Activated B cell treated with CpG ODN at 0.5 μM for 24 hours (primary cell): ENCODE data around the gene GTF3C4. TPM values are rescaled to one million over a fixed set of nuclear protein-coding genes. Genes with fewer than 3 reads are reported as not detected.

ENCODE experiments used
- ATAC-seq: fragments of 200-7000 bp; cut with Tn5 transposase; one replicate; pipeline ENCODE4 v1.10.0; 2021; ENCODE audit warnings: low read depth, mild to moderate bottlenecking, moderate library complexity
- CTCF ChIA-PET: fragments of 350-600 bp; sonication (Branson Sonifier 250); formaldehyde crosslinking; loops from one replicate; lab custom pipeline; 2021; ENCODE audit warnings: antibody characterized with exemption; lab: Charles Lee
- POLR2A ChIA-PET: fragments of 350-600 bp; sonication (Branson Sonifier 250); formaldehyde crosslinking; loops from one replicate; lab custom pipeline; 2021; ENCODE audit warnings: antibody characterized with exemption; lab: Charles Lee
- DNase-seq: peaks from one replicate; pipeline ENCODE4 v3.0.0; 2022
- H3K27ac Mint-ChIP-seq: one replicate; pipeline ENCODE4 v1.8.0; 2020; ENCODE audit warnings: mixed read lengths
- H3K27me3 Mint-ChIP-seq: one replicate; pipeline ENCODE4 v1.8.0; 2021; ENCODE audit warnings: mixed read lengths
- H3K36me3 Mint-ChIP-seq: one replicate; pipeline ENCODE4 v1.8.0; 2021; ENCODE audit warnings: low read depth, mixed read lengths
- H3K4me1 Mint-ChIP-seq: one replicate; pipeline ENCODE4 v1.8.0; 2021; ENCODE audit warnings: mixed read lengths
- H3K4me3 Mint-ChIP-seq: one replicate; pipeline ENCODE4 v1.8.0; 2020; ENCODE audit warnings: mild to moderate bottlenecking, mixed read lengths
- H3K9me3 Mint-ChIP-seq: one replicate; pipeline ENCODE4 v1.8.0; 2020; ENCODE audit warnings: mixed read lengths
- intact Hi-C: fragments of 100-400 bp; cut with micrococcal nuclease; formaldehyde crosslinking; loops from one replicate; pipeline ENCODE4 v1.15.1; 2024
- total RNA-seq: library from RNA; stranded (reverse); gene quantifications from 2 replicates; pipeline ENCODE4 v1.2.3, GENCODE V29; 2022
- TF ChIP-seq, protein P1 (sequence below): fragments of 200-600 bp; IDR thresholded peaks from one replicate; pipeline ENCODE4 v1.8.0; 2022; ENCODE audit warnings: antibody characterized with exemption, mild to moderate bottlenecking

Gene GTF3C4
- total RNA-seq, 1 donor from 2014 or later: 16.1 TPM

DNA sequence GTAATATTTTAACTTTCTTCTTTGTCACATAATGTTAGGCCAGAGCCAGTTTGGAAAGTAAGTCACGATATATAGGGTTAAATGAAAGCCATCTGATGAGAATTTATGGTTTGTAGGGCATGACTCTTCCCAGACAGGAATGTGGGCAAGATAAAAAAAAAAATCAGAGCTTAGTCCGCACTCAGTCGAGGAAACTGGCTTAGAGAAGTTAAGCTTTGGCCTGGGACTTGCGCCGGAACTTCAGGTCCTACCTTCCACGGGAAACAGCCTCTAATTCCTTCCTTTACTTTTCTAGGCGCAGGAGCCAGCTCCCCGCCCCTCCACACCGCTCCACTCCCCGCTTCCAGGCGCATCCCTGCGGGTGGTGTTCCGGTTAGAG, 956 bp upstream of the GTF3C4 start:
- intact Hi-C loops: no loop called here

DNA sequence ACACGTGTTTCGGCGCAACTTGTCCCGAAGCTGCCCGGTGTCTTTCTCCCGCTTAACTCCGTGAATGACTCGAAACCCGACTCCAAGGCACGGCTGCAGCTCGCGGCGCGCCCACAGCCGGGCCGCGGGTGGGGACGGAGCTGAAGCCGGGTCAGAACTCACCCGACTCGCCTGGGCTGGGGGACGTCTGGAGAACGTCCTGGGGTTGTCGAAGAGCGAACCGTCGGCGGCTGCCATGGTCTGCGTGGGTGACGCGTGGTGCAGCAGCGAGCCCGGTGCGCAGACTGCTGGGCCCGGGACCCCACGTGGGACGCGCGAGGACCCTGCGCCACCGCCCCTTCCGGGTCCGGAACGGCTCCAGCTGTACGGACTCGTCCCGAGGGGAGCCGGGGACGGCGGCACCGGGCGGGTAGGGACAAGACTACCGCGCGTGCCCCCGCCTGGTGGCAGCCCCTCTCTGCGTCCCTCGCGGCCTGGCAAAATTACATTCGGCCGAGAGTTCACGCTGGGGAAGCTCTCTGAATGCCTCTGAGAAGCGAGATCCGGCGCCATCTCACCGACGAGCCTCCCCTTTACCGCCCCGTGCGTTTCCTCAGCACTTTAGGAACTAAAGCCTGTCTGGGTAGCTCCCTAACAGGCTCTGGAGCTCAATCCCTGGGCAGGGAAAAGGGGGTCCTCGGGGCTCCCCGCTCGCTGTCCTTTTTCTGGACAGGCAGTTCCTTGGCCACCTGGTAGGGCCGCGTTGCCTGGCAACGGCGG, 387 bp upstream of the GTF3C4 start, which contains the start of gene DDX31:
Gene DDX31, minus strand, starts transcription at position 286 of the 759 bp plus-strand sequence. Its CDS starts 49 bp downstream, at position 237.
- Mint-ChIP-seq H3K27ac (peak within 1 kb of the TSS; percentile 95), H3K27me3 (no peaks in the 10 kb centered on the region), H3K36me3 (peaks cover 13% of the 10 kb centered on the region), H3K4me1 (peaks cover 52% of the 10 kb centered on the region), H3K9me3 (no peaks in the 10 kb centered on the region), H3K4me3 (peak within 1 kb of the TSS; percentile 96)
- TF ChIP-seq, protein P1, sequence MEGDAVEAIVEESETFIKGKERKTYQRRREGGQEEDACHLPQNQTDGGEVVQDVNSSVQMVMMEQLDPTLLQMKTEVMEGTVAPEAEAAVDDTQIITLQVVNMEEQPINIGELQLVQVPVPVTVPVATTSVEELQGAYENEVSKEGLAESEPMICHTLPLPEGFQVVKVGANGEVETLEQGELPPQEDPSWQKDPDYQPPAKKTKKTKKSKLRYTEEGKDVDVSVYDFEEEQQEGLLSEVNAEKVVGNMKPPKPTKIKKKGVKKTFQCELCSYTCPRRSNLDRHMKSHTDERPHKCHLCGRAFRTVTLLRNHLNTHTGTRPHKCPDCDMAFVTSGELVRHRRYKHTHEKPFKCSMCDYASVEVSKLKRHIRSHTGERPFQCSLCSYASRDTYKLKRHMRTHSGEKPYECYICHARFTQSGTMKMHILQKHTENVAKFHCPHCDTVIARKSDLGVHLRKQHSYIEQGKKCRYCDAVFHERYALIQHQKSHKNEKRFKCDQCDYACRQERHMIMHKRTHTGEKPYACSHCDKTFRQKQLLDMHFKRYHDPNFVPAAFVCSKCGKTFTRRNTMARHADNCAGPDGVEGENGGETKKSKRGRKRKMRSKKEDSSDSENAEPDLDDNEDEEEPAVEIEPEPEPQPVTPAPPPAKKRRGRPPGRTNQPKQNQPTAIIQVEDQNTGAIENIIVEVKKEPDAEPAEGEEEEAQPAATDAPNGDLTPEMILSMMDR: no peak
- POLR2A ChIA-PET: interaction anchor here (0.6 to 3.5 kb wide), 19 partner anchors 18 to 1544 kb away, joined by 3 to 53 read pairs (median 4); partner anchors contain the start of genes AK8, CACFD1, CFAP77 and GTF3C5
- ATAC-seq (peak; percentile 81), DNase-seq (peak; percentile 87)
- CTCF ChIA-PET: interaction anchor here (0.6 to 1.9 kb wide), 4 partner anchors 99 to 233 kb away, joined by 3 to 5 read pairs (median 3); no protein-coding TSS in a partner anchor
- intact Hi-C loops: loop anchor here (1.0 kb wide), 7 partner anchors 99 to 591 kb away; partner anchors contain the start of genes AK8, CFAP77, MED27 and SPACA9

More for the DNA sequence above, 956 bp upstream of the GTF3C4 start:
- ATAC-seq (no peak), DNase-seq (no peak)
- Mint-ChIP-seq H3K27ac (peak overlapping the region; percentile 95), H3K9me3 (no peaks in the 10 kb centered on the region), H3K27me3 (no peaks in the 10 kb centered on the region), H3K4me1 (peaks cover 52% of the 10 kb centered on the region), H3K36me3 (peaks cover 10% of the 10 kb centered on the region), H3K4me3 (peak overlapping the region; percentile 96)
- ChIA-PET POLR2A (interaction anchor here (0.6 to 3.5 kb wide), 11 partner anchors 19 to 1544 kb away, joined by 3 to 53 read pairs (median 4); partner anchors contain the start of genes AK8, NUP214, SETX and SPACA9), CTCF (interaction anchor here (1.0 to 1.9 kb wide), 2 partner anchors 100 to 233 kb away, joined by 3 to 5 read pairs; no protein-coding TSS in a partner anchor)
- TF ChIP-seq, protein P1: no peak

DNA sequence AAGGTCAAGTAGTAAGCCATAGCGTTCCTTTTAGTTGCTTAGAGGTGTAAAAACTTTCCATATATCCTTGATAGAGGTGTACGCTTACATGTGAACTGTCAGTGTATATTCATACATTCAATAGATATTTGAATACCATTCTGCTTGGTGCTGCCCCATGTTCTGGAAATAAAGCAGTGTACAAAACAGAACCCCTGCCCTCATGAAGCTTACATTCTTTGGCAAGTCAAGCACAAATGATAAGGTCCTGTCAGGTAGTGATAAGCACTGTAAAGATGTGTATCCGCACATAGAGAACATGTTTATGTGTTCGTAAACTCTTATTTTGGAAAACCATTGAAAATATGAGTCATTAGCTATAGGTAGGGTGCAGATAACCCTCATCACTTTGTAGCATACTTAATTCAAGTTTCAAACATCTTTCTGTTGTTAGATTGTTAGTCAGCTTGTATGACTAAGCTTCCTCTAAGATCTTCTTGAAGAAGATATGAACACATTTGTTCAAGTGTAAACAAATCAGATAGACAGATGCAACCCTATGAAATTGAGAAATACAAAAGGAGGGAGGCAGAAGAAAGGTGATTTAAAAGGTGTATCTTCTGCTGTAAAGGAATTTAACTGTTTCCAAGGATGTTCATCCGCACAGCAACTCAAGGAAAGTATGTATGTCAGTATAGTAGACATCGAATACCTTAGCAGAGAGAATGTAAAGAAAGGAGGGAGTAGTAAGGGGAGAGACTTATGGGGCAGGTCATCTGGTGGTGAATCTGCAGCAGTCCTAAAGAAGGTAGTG, 1.6 kb downstream of the GTF3C4 start:
- TF ChIP-seq, protein P1: no peak
- CTCF ChIA-PET: interaction anchor here (1.3 kb wide), 1 partner anchor 228 kb away, joined by 3 read pairs; no protein-coding TSS in a partner anchor
- H3K4me1 Mint-ChIP-seq: peaks cover 52% of the 10 kb centered on the region
- peak overlapping the region; percentile 95 for H3K27ac Mint-ChIP-seq
- no peak for DNase-seq
- no peaks in the 10 kb centered on the region for H3K27me3 Mint-ChIP-seq
- ATAC-seq: no peak
- POLR2A ChIA-PET: interaction anchor here (1.1 to 3.5 kb wide), 3 partner anchors 97 to 317 kb away, joined by 4 to 53 read pairs (median 5); partner anchors contain the start of gene SETX
- intact Hi-C loops: no loop called here
- peak overlapping the region; percentile 96 for H3K4me3 Mint-ChIP-seq
- H3K9me3 Mint-ChIP-seq: no peaks in the 10 kb centered on the region
- peaks cover 13% of the 10 kb centered on the region for H3K36me3 Mint-ChIP-seq

DNA sequence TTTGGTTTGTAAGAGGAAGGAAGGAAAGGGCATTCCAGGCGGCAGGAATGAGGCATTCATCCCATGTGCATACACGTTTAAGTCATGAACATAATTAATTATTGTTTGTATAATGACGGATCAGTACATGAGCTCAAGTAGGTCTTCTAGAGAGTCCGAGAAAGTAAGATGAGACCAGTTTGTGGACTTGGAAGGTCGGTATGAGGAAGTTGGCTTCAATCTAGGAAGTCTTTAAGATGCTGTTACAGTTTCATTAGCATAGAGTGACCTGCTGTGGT, 2.1 kb downstream of the GTF3C4 start:
- peak overlapping the region; percentile 96 for H3K4me3 Mint-ChIP-seq
- H3K4me1 Mint-ChIP-seq: peaks cover 53% of the 10 kb centered on the region
- H3K27ac Mint-ChIP-seq: peak overlapping the region; percentile 5
- CTCF ChIA-PET: no interaction called here
- H3K9me3 Mint-ChIP-seq: no peaks in the 10 kb centered on the region
- POLR2A ChIA-PET: interaction anchor here (3.5 kb wide), 1 partner anchor 96 kb away, joined by 53 read pairs; no protein-coding TSS in a partner anchor
- intact Hi-C loops: no loop called here
- DNase-seq (no peak), ATAC-seq (no peak)
- peaks cover 14% of the 10 kb centered on the region for H3K36me3 Mint-ChIP-seq
- TF ChIP-seq, protein P1: no peak
- no peaks in the 10 kb centered on the region for H3K27me3 Mint-ChIP-seq
